Erythroblast (primary cell): ENCODE results near the gene YWHAQ.

Experiments
- DNase-seq, 2 experiments: peaks; one replicate each; lab custom pipeline; 2025; lab: John Stamatoyannopoulos, UW
- GATA1 ChIP-seq: IDR thresholded peaks from 2 replicates; pipeline ENCODE4 v1.6.1; 2011; ENCODE audit warnings: low read depth, mild to moderate bottlenecking, control low read depth, low read length, moderate library complexity
- POLR2A ChIP-seq: IDR thresholded peaks from 2 replicates; pipeline ENCODE4 v1.6.1; 2011; ENCODE audit warnings: mild to moderate bottlenecking, low read length

YWHAQ gene

DNA sequence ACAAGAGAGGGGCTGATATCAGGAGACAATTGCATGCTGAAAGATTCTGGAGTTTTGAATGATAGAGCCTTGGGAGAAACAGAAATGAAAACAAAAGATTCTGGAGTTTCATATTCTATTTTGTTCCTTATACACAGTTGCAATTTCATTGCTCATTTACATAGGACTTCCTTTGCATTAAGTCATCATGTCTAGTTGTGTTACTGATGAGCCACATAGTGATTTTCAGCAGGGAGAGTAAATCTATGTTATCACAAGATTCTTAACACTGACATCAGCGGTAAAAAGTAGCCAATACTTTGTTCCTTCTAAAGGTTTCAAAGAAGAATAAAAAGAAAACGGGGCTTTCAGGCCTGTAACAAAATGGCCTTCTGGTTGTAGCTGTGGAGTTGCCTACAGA lies 82.3 kb downstream of the YWHAQ start:
- TF ChIP-seq GATA1 (no peak), POLR2A (no peak)
- peak in 1 of 2 experiments; percentile 38 for DNase-seq

- no peak for DNase-seq
Observed at GRCh38 chr2:9547262-9547991, 83.4 kb downstream of the YWHAQ start.

DNA sequence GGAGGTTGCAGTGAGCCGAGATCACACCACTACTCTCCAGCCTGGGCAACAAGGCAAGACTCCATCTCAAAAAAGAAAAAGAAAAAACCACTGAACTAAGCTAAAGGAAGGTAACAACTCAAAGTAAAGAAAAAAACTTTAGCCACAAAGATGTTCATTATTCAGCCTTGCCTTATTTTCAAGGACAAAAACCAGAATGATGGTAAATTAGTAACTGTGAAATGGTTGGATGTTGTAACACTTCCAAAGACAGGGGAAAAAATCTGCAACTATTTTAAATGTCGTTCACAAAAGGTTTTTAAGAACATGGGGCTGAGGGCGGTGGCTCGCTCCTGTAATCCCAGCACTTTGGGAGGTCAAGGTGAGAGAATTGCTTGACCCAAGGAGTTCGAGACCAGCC lies 85.3 kb downstream of the YWHAQ start:
- TF ChIP-seq GATA1 (no peak), POLR2A (no peak)
- no peak for DNase-seq

More at GRCh38 chr2:9547262-9547991, 83.4 kb downstream of the YWHAQ start:
- TF ChIP-seq GATA1 = no peak

DNA sequence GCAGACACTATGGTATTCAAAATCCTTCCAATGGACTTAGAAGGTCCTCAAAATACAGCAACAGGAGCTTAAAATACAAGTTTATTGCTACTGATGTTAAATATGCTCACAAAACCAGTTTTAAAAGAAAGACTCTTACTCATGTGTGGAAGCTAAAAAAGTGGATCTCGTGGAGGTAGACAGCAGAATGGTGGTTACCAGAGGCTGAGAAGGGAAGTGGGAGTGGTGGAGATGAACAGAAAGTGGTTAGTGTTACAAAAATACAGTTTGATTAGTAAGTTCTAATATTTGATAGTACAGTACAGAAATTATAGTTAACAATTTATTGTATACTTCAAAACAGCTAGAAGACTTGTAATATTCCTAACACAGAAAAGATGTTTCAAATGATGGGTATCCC lies 87.2 kb downstream of the YWHAQ start:
- DNase-seq = no peak
- no peak for TF ChIP-seq GATA1
- TF ChIP-seq POLR2A = no peak

- DNase-seq = no peak
- no peak for TF ChIP-seq GATA1
- TF ChIP-seq POLR2A = no peak
Observed at GRCh38 chr2:9539531-9539930, 91.3 kb downstream of the YWHAQ start.

DNA sequence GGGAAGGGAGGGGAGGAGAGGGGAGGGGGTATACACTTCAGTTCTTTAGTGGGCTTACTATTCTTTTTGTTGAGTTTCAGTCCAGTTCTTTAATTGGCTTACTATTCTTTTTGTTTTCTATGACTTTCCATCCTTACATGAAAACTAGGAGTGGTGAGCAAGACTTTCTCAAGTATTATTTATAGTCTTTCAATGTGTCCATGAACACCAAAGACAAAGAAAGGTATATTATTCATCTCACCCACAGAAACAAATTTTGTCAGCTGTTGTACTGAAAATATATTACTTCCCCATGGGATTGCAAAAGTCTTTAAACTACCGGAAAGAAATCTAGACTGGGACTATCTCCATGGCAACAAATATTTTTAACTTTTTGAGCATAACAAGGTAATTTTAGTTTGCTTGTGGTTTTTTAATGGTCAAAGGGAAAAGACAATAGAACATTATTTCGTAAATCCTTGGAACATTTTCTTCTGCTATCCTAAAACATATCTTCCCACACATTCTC lies 92.7 kb downstream of the YWHAQ start:
- no peak for TF ChIP-seq POLR2A
- no peak for TF ChIP-seq GATA1
- no peak for DNase-seq

DNA sequence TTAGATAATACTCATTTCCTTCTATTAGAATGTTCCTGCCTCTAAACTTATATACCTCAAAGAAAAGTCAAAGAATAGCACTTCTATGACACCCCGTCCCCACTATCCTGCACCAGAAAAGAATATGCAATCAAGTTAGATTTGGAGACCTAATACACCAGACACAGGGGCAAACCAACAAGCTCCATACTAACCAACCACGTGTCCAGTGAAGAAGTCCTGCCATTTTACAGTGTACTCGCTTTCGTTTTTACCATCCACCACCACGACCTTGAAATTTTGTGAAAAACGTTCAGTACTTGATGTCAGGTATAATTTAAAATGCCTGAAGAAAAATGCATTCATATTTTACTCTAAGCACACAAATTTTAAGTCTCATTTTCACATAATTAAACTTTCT lies 94.3 kb downstream of the YWHAQ start:
- no peak for TF ChIP-seq POLR2A
- no peak for DNase-seq

DNA sequence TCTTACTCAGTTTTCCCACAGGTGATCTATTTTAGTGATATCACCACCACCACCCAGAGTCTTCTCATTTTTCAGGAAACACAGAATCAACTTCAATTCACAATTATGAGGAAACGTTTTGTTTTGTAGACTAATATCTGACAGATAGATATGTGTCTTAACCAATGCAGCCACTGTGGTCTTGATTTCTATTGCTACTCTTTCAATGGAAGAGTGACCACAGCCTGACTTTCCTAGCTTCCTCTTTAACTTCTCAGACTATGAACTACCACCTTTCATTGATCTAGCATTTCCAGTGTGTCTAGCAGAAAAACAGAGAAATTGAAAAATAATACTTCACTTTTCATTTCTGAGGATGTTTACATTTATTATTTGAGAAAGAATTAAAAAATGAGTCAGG lies 95.6 kb downstream of the YWHAQ start:
- TF ChIP-seq GATA1 = no peak
- TF ChIP-seq POLR2A = no peak
- DNase-seq = no peak
